NOMO-1 treated with DMSO at 0.1 percent for 48 hours (cell line): ENCODE data around the gene MOB2.

ENCODE experiments used
- DNase-seq: peaks from one replicate; lab custom pipeline; 2025; ENCODE audit not compliant: unreplicated experiment; lab: John Stamatoyannopoulos, UW

Gene MOB2

GRCh38 chr11:1473011-1473628 is 13.5 kb downstream of the MOB2 start:
- no peak for DNase-seq

DNA sequence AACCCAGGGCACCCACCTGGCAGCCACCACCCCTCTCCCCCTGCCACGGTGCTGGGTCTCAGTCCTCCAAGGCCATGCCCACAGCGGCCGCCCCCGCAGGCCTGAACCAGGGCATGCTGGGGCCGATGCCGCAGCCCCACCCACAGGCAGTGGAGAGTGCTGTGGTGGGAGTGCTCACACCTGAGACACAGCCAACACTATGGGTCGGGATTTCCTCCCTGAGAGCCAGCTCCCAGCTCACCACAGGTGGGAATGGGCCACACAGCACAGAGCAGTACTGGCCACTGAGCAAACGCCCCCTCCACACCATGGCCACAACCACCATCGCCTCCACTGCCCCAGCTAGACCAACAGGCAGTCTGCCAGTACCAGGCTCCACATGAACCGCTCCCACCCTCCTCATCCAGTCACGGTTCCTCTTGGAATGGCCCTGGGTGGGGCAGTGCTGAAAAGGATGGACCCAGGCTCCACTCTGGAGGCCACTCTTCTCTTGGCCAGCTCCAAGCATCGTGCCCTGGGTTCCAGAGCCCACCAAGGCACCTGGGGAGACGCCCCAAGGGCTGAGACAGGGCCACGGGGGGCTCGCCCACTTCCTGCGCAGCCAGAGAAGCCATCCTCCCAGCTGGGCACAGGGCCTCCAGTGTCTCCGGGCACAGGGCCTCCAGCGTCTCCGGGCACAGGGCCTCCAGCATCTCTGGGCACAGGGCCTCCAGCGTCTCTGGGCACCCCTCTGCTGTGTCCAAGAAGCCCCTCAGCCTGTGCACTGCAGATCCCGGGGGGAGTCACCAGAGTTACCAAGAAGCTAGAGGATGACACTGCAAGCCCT is 14.2 kb downstream of the MOB2 start:
- DNase-seq, result no peak

DNA sequence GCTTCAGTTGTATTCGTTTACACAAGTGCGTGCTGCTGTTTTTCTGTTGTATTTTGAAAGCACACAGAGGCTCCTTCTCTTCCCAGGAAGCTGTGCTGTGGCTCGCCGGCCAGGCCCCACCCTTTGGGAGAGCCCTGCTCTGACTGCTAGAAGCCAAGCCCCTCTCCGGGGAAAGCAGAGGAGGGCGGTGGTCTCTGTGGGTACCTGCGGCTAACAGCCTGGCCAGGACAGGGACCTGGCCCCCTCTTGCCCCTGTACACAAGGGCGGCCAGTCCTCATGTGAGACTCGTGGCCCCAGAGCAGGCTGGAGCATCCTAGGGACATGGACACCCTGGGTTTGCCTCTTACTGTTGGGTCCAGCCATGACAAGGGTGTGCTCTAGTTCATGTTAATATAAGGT is 14.8 kb downstream of the MOB2 start:
- DNase-seq, result no peak

- no peak for DNase-seq
Observed at GRCh38 chr11:1470681-1471611, 15.6 kb downstream of the MOB2 start.

DNA sequence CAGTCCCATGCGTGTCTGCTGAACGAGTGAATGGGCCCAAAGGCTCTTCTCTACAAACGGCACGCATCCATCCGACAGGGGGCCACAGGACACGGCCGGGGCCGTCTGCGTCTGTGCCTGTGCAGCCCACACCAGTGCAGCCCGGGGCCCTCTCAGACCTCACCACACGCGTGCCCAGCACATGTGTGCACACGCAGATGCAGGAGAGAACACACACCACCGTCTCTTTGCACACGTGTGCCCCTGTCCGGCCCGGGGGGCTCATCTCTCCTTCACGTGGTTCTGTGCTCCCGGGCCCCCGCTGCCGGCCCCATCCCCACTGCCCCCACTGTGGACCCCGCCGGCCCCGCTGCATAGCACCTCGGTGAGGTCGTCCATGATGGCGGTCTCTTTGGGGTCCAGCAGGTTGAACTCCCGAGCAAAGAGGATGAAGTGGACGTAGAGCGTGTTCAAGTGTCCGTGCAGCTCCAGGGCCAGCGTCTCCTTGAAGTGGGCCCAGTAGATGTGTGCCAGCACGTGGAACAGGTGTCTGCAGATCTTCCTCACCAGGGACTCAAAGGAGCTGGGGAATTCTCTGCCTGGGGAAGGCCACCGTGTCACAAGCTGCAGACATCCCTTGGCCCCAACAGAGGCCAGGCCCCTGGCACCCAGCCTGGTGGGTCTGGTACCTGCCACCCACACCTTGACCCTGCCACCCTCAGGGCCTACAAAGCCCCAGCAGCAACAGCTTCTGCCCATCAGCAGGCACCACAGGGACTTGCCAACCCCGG is 16.5 kb downstream of the MOB2 start:
- no peak for DNase-seq

DNA sequence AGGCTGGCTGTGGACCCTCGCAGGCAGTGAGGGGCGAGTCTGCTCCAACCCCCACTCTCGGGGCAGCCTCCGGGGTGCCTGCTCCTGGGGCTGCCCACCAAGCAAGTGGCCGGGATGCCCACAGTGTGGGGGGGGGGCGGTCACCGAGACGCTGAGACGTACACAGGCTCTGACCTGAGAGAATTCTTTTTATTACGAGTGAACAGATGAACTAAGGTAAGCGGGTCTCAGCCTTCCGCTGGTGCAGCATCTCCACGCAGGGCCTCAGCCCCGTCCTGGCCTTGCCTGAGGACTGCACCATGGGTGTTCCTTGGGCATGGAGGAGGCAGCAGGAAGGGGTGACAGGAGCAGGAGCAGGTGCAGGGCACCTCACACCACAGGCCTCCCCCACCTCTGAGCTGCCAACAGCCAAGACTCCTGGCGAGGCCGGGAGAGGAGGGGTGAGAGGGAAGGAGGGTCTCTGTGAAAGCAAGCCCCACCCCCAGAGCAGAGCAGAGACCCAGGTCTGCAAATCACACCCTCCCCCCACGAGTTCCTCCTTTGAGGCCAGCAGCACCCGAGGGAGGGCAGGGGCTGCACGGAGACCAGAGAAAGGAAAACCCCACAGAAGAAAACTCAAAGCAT is 17.2 kb downstream of the MOB2 start:
- no peak for DNase-seq

- DNase-seq, result no peak
Observed at GRCh38 chr11:1468473-1469066, 18.0 kb downstream of the MOB2 start.

GRCh38 chr11:1468002-1468401 is 18.6 kb downstream of the MOB2 start:
- no peak for DNase-seq

DNA sequence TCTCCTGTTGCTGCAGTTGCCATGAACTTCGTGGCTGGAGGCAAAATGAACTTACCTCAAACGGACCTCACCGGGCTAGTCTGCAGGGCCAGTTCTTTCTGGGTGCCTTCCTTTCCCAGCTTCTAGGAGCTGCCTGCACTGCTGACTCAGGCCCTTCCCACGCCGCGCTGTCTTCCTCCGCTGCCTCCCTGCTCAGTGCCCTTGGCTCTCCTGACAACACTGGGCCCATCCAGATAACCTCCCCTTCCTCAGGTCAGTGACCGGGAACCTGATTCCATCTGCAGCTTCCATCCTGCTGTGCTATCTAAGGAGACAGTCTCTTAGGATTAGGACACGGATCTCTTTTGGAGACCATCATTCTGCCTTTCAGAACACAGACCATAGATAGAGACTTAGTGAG is 19.3 kb downstream of the MOB2 start:
- no peak for DNase-seq

- DNase-seq, result no peak
Observed at GRCh38 chr11:1466784-1467183, 19.8 kb downstream of the MOB2 start.

DNA sequence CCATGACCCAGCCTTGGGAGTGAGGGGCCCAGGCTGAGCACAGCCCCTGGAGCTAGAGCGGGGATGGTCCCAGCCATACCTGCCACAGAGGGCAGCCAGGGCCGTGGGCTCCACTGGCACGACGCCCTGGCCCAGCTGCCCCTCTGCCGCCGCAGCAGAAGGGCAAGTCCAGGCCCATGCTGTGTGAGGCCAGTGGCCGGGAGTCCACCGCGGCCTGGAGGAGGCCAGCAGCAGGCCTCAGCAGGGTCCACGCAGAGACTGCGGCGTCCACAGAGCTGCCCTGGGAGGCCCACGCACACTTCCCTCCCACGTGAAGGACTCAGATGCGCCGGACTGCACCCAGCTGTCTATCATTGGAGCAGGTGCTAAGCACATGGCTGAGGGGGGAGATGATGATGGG is 23.5 kb downstream of the MOB2 start:
- no peak for DNase-seq

DNA sequence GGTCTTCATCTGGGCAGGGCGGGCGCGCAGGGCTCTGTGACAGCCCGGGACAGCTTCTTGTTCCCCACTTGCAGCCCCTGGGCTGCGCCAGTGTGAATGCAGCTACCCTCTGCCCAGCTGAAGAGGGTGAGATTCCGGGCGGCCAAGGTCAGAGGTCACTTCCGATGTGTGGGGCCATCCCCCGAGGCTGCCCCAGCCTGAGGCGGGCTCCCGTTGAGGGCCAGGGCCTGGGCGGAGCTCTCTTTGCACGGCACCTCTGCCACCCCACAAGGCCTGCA is 23.9 kb downstream of the MOB2 start:
- no peak for DNase-seq

DNA sequence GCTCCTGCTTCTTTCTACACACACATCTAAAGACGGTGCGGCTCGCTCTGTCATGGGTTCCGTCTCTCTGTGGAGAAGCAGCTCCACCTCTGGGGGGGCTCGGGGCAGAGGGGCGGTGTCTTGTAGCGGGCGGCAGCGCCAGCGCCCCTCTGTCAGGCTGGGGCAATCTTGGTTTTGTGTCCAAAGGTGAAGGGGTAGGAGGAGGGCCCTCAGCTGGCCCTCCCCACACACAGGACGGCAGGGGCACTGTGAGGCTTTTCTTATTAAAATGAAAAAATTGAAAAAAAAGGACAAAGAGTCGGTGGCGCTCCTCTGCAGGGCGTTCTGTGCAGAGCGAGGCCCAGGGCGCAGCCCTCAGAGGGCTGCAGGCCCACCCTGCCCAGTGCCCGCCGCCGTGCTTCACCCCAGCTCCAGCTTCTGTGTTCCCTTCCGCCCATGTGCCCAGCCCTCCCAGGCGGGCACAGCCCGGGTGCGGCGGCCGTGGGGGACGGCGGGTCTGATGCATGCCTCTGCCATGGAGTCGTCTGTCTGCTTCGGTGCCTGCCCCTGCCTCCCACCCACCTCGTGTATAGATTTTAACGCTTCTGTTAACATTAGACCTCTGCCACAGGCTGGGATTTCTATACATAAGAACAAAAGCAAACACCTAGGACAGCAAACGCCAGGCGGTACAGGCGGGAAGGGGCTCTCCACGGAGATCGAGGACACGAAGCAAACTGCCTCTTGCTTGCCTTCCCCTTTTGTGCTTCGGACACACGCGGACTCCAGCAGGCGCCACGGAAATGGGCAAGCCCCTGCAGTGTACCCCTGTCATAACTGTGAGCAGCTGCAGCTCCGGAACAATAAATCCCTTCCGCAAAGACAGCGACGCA is 24.5 kb downstream of the MOB2 start:
- DNase-seq, result no peak

DNA sequence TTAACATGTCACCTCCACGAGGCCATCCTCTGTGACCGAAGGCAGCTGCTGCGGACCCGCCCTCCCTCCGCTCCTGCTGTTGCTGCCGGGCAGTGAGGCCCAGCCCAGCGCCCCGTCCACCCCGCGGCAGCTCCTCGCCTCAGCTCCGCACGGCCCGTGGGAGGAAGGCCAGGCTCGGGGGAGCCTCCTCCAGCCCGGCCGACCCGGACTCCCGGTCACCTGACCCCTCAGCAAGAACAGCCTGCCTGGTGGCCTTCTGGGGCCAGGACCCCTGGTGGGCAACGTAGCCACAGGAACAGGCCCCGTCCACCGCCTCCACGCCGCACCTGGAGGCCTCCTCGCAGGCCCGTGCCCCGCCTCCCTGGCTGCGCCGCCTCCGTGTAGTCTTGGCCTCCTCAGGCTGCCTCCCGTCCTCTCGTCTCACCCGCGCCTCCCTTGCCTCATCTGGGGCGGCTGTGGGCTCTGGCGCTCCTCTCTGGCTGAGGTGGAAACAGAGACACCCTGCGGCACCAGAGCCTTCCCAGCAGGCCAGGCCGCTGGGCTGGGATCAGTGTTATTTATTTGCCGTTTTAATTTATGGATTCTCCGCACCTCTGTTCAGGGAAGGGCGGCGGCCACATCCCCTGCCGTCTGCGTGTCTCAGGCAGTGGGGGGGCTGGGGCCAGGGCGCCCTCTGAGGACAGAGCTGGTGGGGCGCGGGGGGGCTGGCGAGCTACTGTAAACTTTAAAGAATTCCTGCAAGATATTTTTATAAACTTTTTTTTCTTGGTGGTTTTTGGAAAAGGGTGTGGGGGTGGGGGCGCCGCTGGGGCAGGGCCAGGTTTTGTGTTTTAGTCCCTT is 25.4 kb downstream of the MOB2 start:
- no peak for DNase-seq

DNA sequence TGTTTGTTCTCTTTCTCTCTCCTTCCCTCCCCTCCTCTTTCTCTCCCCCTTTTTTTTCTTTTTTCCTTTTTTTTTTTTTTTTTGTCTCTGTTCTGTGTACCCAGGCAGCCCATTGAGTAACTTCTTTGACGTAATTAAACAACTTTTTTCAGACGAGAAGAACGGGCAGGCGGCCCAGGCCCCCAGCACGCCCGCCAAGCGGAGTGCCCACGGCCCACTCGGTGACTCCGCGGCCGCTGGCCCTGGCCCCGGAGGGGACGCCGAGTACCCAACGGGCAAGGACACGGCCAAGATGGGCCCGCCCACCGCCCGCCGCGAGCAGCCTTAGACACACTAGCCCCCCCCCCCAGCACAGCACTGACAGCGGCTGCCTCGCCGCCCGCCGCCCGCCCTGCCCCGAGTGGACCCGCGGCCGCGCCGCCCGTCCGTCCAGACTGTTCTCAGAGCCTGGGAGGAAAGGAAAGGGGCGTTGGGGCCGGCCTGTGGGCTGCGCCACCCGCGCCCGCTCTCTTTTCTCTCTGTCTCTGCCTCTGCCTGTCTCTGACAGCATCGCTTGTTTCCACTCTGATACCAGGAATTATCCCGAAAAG is 26.1 kb downstream of the MOB2 start:
- no peak for DNase-seq

DNA sequence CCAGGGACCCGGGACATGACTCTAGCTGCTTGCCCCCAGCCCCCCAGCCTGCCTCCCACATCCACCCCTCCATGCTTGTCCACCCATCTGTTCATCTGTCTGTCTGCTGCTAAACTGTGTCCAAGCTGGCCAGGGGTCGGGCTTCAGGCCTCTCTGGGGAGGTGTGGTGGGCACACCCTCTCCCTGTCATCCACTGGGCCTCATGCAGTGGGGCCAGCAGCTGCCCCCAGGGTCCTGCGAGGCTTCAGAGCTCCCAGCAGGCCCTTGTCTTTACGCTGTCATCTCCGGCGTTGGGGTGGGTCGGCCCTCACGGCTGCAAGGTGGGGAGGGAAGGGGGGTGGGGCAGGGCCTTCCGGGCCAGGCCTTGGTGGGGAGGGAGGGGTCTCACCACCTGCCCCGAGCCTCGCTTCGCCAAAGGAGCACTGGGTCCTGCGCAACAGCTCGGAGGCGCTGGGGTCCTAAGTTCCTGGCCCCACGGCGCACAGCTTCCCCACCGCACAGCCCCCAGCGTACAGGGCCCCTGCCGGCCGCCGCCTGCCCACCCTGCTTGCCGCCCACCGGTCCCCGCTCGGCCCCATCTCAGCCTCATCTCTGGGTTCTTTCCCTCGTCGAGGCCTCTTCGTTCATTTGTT is 26.7 kb downstream of the MOB2 start:
- DNase-seq, result no peak

- no peak for DNase-seq
Observed at GRCh38 chr11:1459219-1459575, 27.4 kb downstream of the MOB2 start.
